B cell (primary cell): ENCODE data around the gene SMLR1.

Source experiments
- EZH2 ChIP-seq: IDR thresholded peaks from 2 replicates; pipeline ENCODE4 v1.6.1; 2012; ENCODE audit warnings: borderline replicate concordance, low read depth, mild to moderate bottlenecking, moderate library complexity, low read length; ENCODE audit not compliant: insufficient read depth, poor library complexity, severe bottlenecking
- TF ChIP-seq, protein P1 (sequence below): fragments of 200-600 bp; IDR thresholded peaks from one replicate; pipeline ENCODE4 v1.8.0; 2022; ENCODE audit warnings: antibody characterized with exemption, mild to moderate bottlenecking

DNA sequence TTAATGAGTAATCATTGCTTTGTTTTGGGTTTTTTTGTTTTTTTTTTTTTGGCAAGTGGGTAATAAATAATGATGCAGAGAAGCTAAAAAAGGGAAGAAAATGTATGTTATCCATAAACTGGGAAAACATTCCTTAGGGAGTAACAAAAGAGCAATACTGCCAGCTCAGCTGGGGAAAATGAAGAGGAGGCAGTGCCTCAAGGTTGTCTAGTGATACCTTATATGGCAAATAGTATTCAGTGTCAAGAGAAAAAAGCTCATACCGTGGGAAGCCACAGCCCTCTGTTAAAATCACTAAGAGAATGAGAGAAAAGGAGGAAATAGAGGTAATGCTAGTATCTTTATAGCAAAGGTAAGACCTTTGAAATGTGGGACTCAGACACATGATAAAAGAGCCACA, 47.1 kb upstream of the SMLR1 start:
- TF ChIP-seq, protein P1, sequence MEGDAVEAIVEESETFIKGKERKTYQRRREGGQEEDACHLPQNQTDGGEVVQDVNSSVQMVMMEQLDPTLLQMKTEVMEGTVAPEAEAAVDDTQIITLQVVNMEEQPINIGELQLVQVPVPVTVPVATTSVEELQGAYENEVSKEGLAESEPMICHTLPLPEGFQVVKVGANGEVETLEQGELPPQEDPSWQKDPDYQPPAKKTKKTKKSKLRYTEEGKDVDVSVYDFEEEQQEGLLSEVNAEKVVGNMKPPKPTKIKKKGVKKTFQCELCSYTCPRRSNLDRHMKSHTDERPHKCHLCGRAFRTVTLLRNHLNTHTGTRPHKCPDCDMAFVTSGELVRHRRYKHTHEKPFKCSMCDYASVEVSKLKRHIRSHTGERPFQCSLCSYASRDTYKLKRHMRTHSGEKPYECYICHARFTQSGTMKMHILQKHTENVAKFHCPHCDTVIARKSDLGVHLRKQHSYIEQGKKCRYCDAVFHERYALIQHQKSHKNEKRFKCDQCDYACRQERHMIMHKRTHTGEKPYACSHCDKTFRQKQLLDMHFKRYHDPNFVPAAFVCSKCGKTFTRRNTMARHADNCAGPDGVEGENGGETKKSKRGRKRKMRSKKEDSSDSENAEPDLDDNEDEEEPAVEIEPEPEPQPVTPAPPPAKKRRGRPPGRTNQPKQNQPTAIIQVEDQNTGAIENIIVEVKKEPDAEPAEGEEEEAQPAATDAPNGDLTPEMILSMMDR, result no peak
- TF ChIP-seq EZH2, result no peak
